HFFc6 (cell line): ENCODE data around the gene RNASE9. TPM values are rescaled to one million over a fixed set of nuclear protein-coding genes. Genes with fewer than 3 reads are reported as not detected.
"Not testable (repeated sequence)": the region's sequence is repeated elsewhere in the genome, so short reads cannot be mapped to it uniquely, and the experiment has no call there.

ENCODE experiments used
- DNase-seq: peaks from one replicate; pipeline ENCODE4 v3.0.0-alpha.2; 2018
- H3K27ac Mint-ChIP-seq: 2 replicates; pipeline ENCODE4 v1.8.0; 2020; ENCODE audit warnings: mild to moderate bottlenecking, mixed read lengths
- H3K27me3 Mint-ChIP-seq: 2 replicates; pipeline ENCODE4 v1.8.0; 2021; ENCODE audit warnings: mild to moderate bottlenecking, moderate library complexity, mixed read lengths; ENCODE audit not compliant: insufficient read depth
- H3K36me3 Mint-ChIP-seq: 2 replicates; pipeline ENCODE4 v1.8.0; 2021; ENCODE audit warnings: low read depth, mixed read lengths
- H3K4me1 Mint-ChIP-seq: 2 replicates; pipeline ENCODE4 v1.8.0; 2020; ENCODE audit warnings: low read depth, mixed read lengths
- H3K4me3 Mint-ChIP-seq: 2 replicates; pipeline ENCODE4 v1.8.0; 2020; ENCODE audit warnings: mild to moderate bottlenecking, moderate library complexity, mixed read lengths
- H3K9me3 Mint-ChIP-seq: 2 replicates; pipeline ENCODE4 v1.8.0; 2020; ENCODE audit warnings: mild to moderate bottlenecking, mixed read lengths
- CTCF ChIP-seq: fragments of 200-600 bp; sonication (generic); IDR thresholded peaks from 2 replicates; pipeline ENCODE4 v1.5.0; 2021; ENCODE audit warnings: antibody characterized with exemption, mild to moderate bottlenecking
- total RNA-seq, 6 experiments: library from RNA; stranded (reverse); fragmentation: NEBNext Ultra II Directional; extraction: Animal tissue kit (Norgen Biotek cat#: 25700); gene quantifications; 2 replicates in 1 of 6; 3 replicates in 5 of 6; pipeline ENCODE4 v1.2.3, GENCODE V29; 2021

Gene RNASE9
- total RNA-seq, 6 experiments from 2014 or later, result not detected

DNA sequence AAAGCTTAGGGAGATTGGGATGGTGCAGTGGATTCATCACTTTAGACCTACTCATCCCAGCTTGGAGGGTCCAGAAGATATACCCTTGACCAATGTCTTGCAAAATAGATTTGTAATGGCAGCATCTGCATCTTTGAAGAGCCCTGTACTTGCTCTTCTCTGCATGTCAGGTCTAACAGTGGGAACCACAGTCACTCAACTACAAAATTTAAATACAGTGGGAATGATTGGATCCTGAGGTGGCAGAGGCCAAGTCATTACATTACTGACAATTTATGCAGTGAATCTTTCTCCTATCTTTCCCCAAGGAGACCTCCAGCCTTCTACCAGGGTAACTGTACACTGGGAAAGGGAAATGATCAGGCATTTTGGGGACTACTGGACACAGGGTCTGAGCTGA lies 8.2 kb upstream of the RNASE9 start:
- H3K27me3 Mint-ChIP-seq, result no peaks in the 10 kb centered on the region
- H3K9me3 Mint-ChIP-seq, result no peaks in the 10 kb centered on the region; the same call in 1 of the 2 replicates
- no peaks in the 10 kb centered on the region for H3K4me1 Mint-ChIP-seq
- no peaks in the 10 kb centered on the region for H3K36me3 Mint-ChIP-seq
- no peak for DNase-seq
- TF ChIP-seq CTCF, result no peak
- H3K4me3 Mint-ChIP-seq, result no peak overlapping the region
- H3K27ac Mint-ChIP-seq, result no peak overlapping the region

- no peaks in the 10 kb centered on the region for H3K36me3 Mint-ChIP-seq
- no peaks in the 10 kb centered on the region for H3K27me3 Mint-ChIP-seq
- no peak overlapping the region for H3K27ac Mint-ChIP-seq
- H3K4me3 Mint-ChIP-seq, result no peak overlapping the region
- no peak for DNase-seq
- no peak for TF ChIP-seq CTCF
- no peaks in the 10 kb centered on the region; the same call in 1 of the 2 replicates for H3K9me3 Mint-ChIP-seq
- no peaks in the 10 kb centered on the region for H3K4me1 Mint-ChIP-seq
These were observed 7.5 kb upstream of the RNASE9 start for GRCh38 chr14:20568393-20568792.

GRCh38 chr14:20567199-20567598 lies 6.4 kb upstream of the RNASE9 start:
- not testable (repeated sequence) for DNase-seq, H3K4me1 Mint-ChIP-seq, H3K9me3 Mint-ChIP-seq, H3K27ac Mint-ChIP-seq, H3K36me3 Mint-ChIP-seq, H3K27me3 Mint-ChIP-seq, H3K4me3 Mint-ChIP-seq

DNA sequence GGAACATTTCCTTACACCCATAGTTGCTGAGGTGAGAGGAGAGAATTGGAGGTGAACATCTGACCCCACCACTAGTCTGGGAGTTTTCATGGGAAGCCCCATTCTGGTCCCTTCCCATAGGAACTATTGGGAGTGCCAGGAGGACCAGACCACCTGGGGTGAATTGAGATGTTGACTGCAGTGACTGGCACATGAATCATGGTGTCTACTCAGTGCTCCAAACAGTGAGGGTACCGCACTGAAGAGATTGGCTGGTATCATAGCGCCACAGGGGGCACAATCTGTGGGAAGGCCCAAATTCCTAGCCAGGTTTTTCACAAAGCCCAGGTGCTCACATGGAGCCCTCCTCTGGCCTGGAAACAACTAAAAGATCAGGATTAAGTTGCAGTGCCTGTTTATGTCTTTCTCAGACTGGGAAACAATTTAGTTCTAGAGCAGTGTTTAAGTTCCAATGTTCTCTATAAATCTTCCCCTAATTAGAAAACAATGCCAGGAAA lies 3.7 kb upstream of the RNASE9 start:
- H3K27ac Mint-ChIP-seq, result no peak overlapping the region
- DNase-seq, result no peak
- no peaks in the 10 kb centered on the region for H3K4me1 Mint-ChIP-seq
- H3K9me3 Mint-ChIP-seq, result no peaks in the 10 kb centered on the region; the same call in 1 of the 2 replicates
- no peaks in the 10 kb centered on the region; the same call in 1 of the 2 replicates for H3K27me3 Mint-ChIP-seq
- no peak for TF ChIP-seq CTCF
- H3K36me3 Mint-ChIP-seq, result no peaks in the 10 kb centered on the region
- no peak overlapping the region for H3K4me3 Mint-ChIP-seq

DNA sequence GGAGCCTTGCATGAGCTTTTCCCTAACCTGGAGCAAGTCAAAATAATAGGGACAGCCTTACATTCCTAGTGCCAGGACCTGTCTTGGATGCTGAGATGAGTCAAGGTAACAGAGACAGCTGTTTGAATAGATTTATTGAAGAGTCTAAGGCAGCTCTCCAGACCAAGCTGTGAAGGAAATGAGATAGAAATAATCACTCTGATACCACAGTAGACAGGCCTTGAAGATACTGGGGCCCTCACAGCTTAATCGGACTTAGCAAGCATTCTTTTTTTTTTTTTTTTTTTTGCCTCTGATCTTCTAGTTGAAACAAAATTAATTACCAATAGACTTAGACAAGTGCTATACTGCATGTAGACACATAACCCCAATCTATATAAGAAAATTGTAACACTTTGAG lies 3.1 kb upstream of the RNASE9 start:
- no peaks in the 10 kb centered on the region; the same call in 1 of the 2 replicates for H3K9me3 Mint-ChIP-seq
- H3K27ac Mint-ChIP-seq, result no peak overlapping the region
- no peaks in the 10 kb centered on the region for H3K4me1 Mint-ChIP-seq
- no peak for TF ChIP-seq CTCF
- no peaks in the 10 kb centered on the region for H3K36me3 Mint-ChIP-seq
- DNase-seq, result no peak
- no peak overlapping the region for H3K4me3 Mint-ChIP-seq
- H3K27me3 Mint-ChIP-seq, result no peaks in the 10 kb centered on the region; the same call in 1 of the 2 replicates

- Mint-ChIP-seq H3K27ac (no peak overlapping the region), H3K4me1 (no peaks in the 10 kb centered on the region), H3K9me3 (no peaks in the 10 kb centered on the region), H3K36me3 (no peaks in the 10 kb centered on the region), H3K4me3 (no peak overlapping the region), H3K27me3 (peaks cover 10% of the 10 kb centered on the region)
- no peak for TF ChIP-seq CTCF
- no peak for DNase-seq
These were observed 1.4 kb downstream of the RNASE9 start for GRCh38 chr14:20559461-20559904.
